HL-60 (cell line): ENCODE data around the gene SPINK4.

Experiments used
- DNase-seq, 2 experiments: peaks; one replicate each; pipeline ENCODE4 v3.0.0-alpha.2; 2010 to 2020; ENCODE audit warnings: low read depth in 1 of 2, low spot score in 1 of 2
- H3K27ac ChIP-seq: fragments of 250-450 bp; sonication (Bioruptor Pico); replicated peaks from 2 replicates; pipeline ENCODE4 v1.5.1; 2020; ENCODE audit warnings: mild to moderate bottlenecking, moderate library complexity
- H3K27me3 ChIP-seq: fragments of 250-450 bp; sonication (Bioruptor Pico); 2 replicates; pipeline ENCODE4 v1.5.1; 2021; ENCODE audit warnings: mild to moderate bottlenecking, moderate library complexity; ENCODE audit not compliant: insufficient read depth, poor library complexity, severe bottlenecking
- H3K4me3 ChIP-seq: replicated peaks from 2 replicates; pipeline ENCODE4 v1.5.1; 2011; ENCODE audit warnings: mild to moderate bottlenecking, control low read depth, low read length; ENCODE audit not compliant: insufficient read depth
- GABPA ChIP-seq: IDR thresholded peaks from 2 replicates; pipeline ENCODE4 v1.6.1; 2012; ENCODE audit warnings: low read depth
- POLR2AphosphoS5 ChIP-seq: IDR thresholded peaks from 2 replicates; pipeline ENCODE4 v1.6.1; 2012; ENCODE audit warnings: low read depth
- SPI1 ChIP-seq: IDR thresholded peaks from 2 replicates; pipeline ENCODE4 v1.6.1; 2012; ENCODE audit warnings: low read depth, mild to moderate bottlenecking, borderline replicate concordance
- TF ChIP-seq, protein P1 (sequence below): IDR thresholded peaks from 2 replicates; pipeline ENCODE4 v1.6.1; 2012; ENCODE audit warnings: low read depth; ENCODE audit not compliant: insufficient replicate concordance
- TF ChIP-seq, protein P2 (sequence below): IDR thresholded peaks from one replicate; pipeline ENCODE4 v1.5.1; 2011; ENCODE audit warnings: low read length, control low read depth, inconsistent platforms; ENCODE audit not compliant: insufficient read depth

Gene SPINK4

DNA sequence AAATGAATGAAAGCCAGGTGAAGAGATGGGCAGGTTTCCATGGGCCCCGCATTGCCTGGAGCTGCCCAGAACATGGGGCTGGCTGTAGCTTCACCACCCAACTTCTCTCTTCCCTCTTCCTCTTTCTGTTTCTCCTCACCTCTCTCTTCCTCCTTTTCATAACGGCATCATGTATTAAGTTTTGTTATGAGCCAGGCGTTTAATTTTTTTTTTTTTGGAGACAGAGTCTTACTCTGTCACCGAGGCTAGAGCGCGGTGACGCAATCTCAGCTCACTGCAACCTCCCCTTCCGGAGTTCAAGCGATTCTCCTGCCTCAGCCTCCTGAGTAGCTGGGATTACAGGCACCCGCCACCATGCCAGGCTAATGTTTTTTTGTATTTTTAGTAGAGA lies 13.0 kb upstream of the SPINK4 start:
- TF ChIP-seq, protein P1, sequence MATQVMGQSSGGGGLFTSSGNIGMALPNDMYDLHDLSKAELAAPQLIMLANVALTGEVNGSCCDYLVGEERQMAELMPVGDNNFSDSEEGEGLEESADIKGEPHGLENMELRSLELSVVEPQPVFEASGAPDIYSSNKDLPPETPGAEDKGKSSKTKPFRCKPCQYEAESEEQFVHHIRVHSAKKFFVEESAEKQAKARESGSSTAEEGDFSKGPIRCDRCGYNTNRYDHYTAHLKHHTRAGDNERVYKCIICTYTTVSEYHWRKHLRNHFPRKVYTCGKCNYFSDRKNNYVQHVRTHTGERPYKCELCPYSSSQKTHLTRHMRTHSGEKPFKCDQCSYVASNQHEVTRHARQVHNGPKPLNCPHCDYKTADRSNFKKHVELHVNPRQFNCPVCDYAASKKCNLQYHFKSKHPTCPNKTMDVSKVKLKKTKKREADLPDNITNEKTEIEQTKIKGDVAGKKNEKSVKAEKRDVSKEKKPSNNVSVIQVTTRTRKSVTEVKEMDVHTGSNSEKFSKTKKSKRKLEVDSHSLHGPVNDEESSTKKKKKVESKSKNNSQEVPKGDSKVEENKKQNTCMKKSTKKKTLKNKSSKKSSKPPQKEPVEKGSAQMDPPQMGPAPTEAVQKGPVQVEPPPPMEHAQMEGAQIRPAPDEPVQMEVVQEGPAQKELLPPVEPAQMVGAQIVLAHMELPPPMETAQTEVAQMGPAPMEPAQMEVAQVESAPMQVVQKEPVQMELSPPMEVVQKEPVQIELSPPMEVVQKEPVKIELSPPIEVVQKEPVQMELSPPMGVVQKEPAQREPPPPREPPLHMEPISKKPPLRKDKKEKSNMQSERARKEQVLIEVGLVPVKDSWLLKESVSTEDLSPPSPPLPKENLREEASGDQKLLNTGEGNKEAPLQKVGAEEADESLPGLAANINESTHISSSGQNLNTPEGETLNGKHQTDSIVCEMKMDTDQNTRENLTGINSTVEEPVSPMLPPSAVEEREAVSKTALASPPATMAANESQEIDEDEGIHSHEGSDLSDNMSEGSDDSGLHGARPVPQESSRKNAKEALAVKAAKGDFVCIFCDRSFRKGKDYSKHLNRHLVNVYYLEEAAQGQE: no peak
- peak; percentile 36; the same call in 1 of the 2 replicates for TF ChIP-seq POLR2AphosphoS5
- TF ChIP-seq GABPA: peak; percentile 1; the same call in 1 of the 2 replicates
- TF ChIP-seq, protein P2, sequence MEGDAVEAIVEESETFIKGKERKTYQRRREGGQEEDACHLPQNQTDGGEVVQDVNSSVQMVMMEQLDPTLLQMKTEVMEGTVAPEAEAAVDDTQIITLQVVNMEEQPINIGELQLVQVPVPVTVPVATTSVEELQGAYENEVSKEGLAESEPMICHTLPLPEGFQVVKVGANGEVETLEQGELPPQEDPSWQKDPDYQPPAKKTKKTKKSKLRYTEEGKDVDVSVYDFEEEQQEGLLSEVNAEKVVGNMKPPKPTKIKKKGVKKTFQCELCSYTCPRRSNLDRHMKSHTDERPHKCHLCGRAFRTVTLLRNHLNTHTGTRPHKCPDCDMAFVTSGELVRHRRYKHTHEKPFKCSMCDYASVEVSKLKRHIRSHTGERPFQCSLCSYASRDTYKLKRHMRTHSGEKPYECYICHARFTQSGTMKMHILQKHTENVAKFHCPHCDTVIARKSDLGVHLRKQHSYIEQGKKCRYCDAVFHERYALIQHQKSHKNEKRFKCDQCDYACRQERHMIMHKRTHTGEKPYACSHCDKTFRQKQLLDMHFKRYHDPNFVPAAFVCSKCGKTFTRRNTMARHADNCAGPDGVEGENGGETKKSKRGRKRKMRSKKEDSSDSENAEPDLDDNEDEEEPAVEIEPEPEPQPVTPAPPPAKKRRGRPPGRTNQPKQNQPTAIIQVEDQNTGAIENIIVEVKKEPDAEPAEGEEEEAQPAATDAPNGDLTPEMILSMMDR: no peak
- TF ChIP-seq SPI1: peak; percentile 99
- Histone ChIP-seq H3K27ac (peak overlapping the region; percentile 85), H3K27me3 (no peaks in the 10 kb centered on the region), H3K4me3 (no peak overlapping the region)
- DNase-seq: peak; percentile 90 to 92

- Histone ChIP-seq H3K4me3 (no peak overlapping the region), H3K27me3 (no peaks in the 10 kb centered on the region), H3K27ac (peak overlapping the region; percentile 85)
- DNase-seq: no peak
- TF ChIP-seq, protein P2: no peak
- TF ChIP-seq, protein P1: no peak
- TF ChIP-seq SPI1 (no peak), POLR2AphosphoS5 (no peak), GABPA (no peak)
Measured at GRCh38 chr9:33227741-33228140, 12.2 kb upstream of the SPINK4 start.

DNA sequence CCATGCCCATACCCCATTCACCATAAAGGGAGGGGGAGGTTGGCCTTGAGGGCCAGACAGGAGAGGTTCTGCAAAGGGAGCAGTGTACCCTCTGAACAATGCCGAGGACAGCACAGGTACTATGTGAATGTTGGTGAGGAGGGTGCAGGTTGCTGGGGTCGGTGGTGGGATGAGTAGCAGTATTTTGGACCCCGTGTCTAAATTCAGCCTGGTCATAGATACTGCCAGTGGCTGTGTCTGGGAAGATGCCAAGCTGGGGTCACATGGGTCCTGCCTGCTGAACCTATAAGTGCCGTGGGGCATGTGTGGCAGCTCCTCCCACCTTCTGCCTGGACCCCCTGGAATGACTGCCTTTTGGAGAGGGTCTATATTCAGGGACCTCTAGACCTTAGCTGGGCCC lies 11.4 kb upstream of the SPINK4 start:
- TF ChIP-seq, protein P1: no peak
- no peak for TF ChIP-seq POLR2AphosphoS5
- TF ChIP-seq GABPA: no peak
- TF ChIP-seq, protein P2: no peak
- no peak for TF ChIP-seq SPI1
- H3K4me3 ChIP-seq: no peak overlapping the region

More for the DNA sequence above, 11.4 kb upstream of the SPINK4 start:
- H3K27ac ChIP-seq: no peak overlapping the region
- no peaks in the 10 kb centered on the region for H3K27me3 ChIP-seq
- no peak for DNase-seq
